ENCODE measurements around the gene DIP2C. TPM values are rescaled to one million over a fixed set of nuclear protein-coding genes. Genes with fewer than 3 reads are reported as not detected.
"Not testable (repeated sequence)": the region's sequence is repeated elsewhere in the genome, so short reads cannot be mapped to it uniquely, and the experiment has no call there.

Gene DIP2C
- total RNA-seq, 3 donors from 2014 or later, result 17.1 to 48.2 (median 20.3) TPM

DNA sequence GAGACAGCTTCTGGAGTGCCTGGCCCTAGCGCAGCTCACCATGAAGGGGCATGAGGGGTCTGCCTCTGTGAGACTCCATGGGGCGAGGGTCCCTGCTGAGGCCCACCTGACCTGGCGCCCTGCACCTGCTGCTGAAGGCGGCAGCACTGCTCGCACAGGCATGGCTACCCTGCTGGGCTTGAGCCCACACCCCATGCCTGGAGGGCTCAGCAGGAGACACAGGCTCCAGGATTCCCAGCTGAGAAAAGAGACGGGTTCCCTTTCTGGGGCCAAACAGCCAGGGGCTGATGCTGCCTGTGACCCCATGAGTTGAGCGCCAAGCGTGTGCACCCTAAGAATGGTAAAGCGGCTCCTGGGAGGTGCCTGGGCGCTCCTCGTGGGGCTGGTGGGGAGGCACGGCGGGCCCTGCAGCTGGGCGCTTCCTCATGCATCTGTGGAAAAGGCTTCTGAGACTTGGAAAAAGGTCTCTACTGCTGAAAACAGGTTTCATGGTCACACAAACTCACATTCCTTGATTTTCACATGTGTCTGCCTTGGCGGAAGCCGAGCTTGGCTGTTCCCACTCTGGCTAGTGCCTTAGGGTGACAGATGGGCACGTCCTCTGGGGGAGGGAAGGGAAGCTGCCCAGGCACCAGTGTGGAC is 320.8 kb downstream of the DIP2C start:
- intact Hi-C loops (cut with DNase I; ENCODE audit: low total_unique reads), result no loop called here
- no peaks in the 10 kb centered on the region for H3K4me1 ChIP-seq
- TF ChIP-seq POLR2A (IDR thresholded peaks at IDR 0.05), result no peak
- TF ChIP-seq, protein P1, sequence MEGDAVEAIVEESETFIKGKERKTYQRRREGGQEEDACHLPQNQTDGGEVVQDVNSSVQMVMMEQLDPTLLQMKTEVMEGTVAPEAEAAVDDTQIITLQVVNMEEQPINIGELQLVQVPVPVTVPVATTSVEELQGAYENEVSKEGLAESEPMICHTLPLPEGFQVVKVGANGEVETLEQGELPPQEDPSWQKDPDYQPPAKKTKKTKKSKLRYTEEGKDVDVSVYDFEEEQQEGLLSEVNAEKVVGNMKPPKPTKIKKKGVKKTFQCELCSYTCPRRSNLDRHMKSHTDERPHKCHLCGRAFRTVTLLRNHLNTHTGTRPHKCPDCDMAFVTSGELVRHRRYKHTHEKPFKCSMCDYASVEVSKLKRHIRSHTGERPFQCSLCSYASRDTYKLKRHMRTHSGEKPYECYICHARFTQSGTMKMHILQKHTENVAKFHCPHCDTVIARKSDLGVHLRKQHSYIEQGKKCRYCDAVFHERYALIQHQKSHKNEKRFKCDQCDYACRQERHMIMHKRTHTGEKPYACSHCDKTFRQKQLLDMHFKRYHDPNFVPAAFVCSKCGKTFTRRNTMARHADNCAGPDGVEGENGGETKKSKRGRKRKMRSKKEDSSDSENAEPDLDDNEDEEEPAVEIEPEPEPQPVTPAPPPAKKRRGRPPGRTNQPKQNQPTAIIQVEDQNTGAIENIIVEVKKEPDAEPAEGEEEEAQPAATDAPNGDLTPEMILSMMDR (IDR thresholded peaks at IDR 0.05), result no peak
- TF ChIP-seq POLR2AphosphoS5 (IDR thresholded peaks at IDR 0.05), result no peak
- DNase-seq (ENCODE audit: low spot score in 2 of 2), result no peak
- H3K27ac ChIP-seq, result no peak overlapping the region
- H3K9me3 ChIP-seq, result no peaks in the 10 kb centered on the region
- H3K27me3 ChIP-seq, result no peaks in the 10 kb centered on the region
- no peak overlapping the region for H3K4me3 ChIP-seq
- peaks cover 3% of the 10 kb centered on the region for H3K36me3 ChIP-seq

DNA sequence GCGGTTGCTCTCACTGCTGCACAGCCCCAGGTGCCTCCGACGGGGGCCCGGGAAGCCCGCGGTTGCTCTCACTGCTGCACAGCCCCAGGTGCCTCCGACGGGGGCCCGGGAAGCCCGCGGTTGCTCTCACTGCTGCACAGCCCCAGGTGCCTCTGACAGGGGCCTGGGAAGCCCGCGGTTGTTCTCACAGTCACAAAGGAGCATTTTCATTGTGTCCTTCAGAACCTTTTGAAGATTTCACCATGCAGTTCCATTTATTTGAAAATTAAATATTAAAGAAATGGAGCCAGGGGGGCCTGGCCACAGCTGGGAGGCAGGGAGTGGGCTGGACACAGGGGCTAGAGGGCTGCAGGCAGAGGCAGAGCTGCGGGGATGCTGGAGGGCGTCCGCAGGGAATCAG is 321.4 kb downstream of the DIP2C start:
- H3K4me3 ChIP-seq; H3K36me3 ChIP-seq; H3K9me3 ChIP-seq; H3K4me1 ChIP-seq; H3K27me3 ChIP-seq; H3K27ac ChIP-seq; intact Hi-C loops (cut with DNase I; ENCODE audit: low total_unique reads); DNase-seq (ENCODE audit: low spot score in 2 of 2): not testable (repeated sequence)

DNA sequence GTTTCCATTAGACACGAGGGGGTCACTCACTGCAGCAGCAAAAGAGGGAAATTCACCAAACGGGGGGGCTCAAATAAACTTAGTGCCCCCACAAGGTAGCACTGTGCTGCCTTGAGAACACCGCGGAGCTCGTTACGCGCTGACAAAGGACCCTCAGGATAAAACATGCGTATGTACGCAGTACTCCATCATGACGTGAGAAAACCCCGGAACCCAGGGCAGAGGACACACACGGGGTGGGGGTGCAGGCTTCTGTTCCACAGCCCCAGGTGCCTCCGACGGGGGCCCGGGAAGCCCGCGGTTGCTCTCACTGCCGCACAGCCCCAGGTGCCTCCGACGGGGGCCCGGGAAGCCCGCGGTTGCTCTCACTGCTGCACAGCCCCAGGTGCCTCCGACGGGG is 321.8 kb downstream of the DIP2C start:
- TF ChIP-seq, protein P1 (IDR thresholded peaks at IDR 0.05), result no peak
- TF ChIP-seq POLR2A (IDR thresholded peaks at IDR 0.05) (no peak), POLR2AphosphoS5 (IDR thresholded peaks at IDR 0.05) (no peak)
- Histone ChIP-seq H3K27ac (no peak overlapping the region), H3K27me3 (no peaks in the 10 kb centered on the region), H3K4me1 (no peaks in the 10 kb centered on the region), H3K36me3 (peaks cover 3% of the 10 kb centered on the region), H3K4me3 (no peak overlapping the region), H3K9me3 (no peaks in the 10 kb centered on the region)
- intact Hi-C loops (cut with DNase I; ENCODE audit: low total_unique reads), result no loop called here
- DNase-seq (ENCODE audit: low spot score in 2 of 2), result no peak

DNA sequence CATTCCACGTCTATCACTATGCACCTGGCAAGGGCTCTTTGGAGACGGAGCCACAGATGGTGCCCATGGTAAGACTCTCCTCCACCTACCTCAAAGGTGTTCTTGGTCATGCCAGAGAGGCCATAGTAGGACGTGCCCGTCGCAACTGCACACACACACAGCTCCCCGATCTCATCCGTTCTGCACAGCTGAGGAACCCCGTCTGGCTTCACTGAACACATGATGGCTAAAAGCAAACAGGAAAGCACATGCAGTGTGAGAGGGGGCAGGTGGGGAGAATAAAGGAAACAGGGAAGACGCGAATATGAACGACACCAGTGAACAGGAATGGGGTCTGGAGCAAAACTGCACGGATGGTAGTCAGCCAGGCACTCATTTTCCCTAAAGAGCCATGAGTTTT is 323.3 kb downstream of the DIP2C start:
- intact Hi-C loops (cut with DNase I; ENCODE audit: low total_unique reads), result no loop called here
- DNase-seq (ENCODE audit: low spot score in 2 of 2), result no peak
- no peaks in the 10 kb centered on the region for H3K4me1 ChIP-seq
- no peaks in the 10 kb centered on the region for H3K27me3 ChIP-seq
- no peak overlapping the region for H3K27ac ChIP-seq
- H3K9me3 ChIP-seq, result no peaks in the 10 kb centered on the region
- peaks cover 3% of the 10 kb centered on the region for H3K36me3 ChIP-seq
- TF ChIP-seq, protein P1 (IDR thresholded peaks at IDR 0.05), result no peak
- no peak for TF ChIP-seq POLR2A (IDR thresholded peaks at IDR 0.05)
- no peak for TF ChIP-seq POLR2AphosphoS5 (IDR thresholded peaks at IDR 0.05)
- H3K4me3 ChIP-seq, result no peak overlapping the region

DNA sequence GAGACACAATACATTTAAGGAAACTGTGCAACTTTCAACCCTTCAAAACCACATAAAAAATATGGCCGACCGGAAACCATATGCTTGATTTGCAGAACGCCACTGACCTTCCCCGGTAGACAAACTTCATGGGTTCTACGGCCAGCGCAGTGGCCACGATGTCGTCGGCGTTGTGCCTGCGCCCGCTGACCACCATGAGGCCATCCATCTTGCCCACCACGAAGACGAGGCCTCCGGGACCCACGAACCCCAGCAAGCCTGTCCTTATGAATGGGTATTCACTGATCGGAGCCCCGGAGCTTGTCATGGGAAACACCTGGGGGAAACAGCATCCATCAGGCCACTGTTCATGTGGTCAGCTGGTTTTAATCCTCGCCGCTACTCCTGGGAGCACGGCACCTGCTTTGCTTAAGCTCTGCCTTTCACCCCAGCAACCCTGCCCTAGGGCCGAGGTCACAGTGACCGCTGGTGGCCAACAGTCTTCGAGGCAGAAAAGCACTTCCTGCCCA is 325.1 kb downstream of the DIP2C start:
- no peaks in the 10 kb centered on the region for H3K27me3 ChIP-seq
- H3K36me3 ChIP-seq, result peaks cover 3% of the 10 kb centered on the region
- intact Hi-C loops (cut with DNase I; ENCODE audit: low total_unique reads), result no loop called here
- no peak for DNase-seq (ENCODE audit: low spot score in 2 of 2)
- H3K27ac ChIP-seq, result no peak overlapping the region
- H3K4me3 ChIP-seq, result no peak overlapping the region
- TF ChIP-seq POLR2A (IDR thresholded peaks at IDR 0.05) (no peak), POLR2AphosphoS5 (IDR thresholded peaks at IDR 0.05) (no peak)
- TF ChIP-seq, protein P1 (IDR thresholded peaks at IDR 0.05), result no peak
- no peaks in the 10 kb centered on the region for H3K9me3 ChIP-seq
- H3K4me1 ChIP-seq, result no peaks in the 10 kb centered on the region
